Endometrial microvascular endothelial cells (primary cell): ENCODE measurements around the gene GNG7. TPM values are rescaled to one million over a fixed set of nuclear protein-coding genes. Genes with fewer than 3 reads are reported as not detected.
"Not testable (repeated sequence)": the region's sequence is repeated elsewhere in the genome, so short reads cannot be mapped to it uniquely, and the experiment has no call there.

Source experiments
- in situ Hi-C: cut with HindIII; loops from 2 replicates; pipeline ENCODE4 v1.10.0; 2017; ENCODE audit warnings: low sequenced_read_pairs, low pct_unique_long_range_greater_than_20kb; ENCODE audit errors: inconsistent ontology term
- total RNA-seq: library from RNA; depleted of rRNA; stranded (reverse); fragments of >200 nt; gene quantifications from one replicate; pipeline ENCODE4 v1.2.3, GENCODE V29; 2015; ENCODE audit errors: inconsistent ontology term

GNG7 gene
- total RNA-seq, 1 donor from 2014 or later = not detected

DNA sequence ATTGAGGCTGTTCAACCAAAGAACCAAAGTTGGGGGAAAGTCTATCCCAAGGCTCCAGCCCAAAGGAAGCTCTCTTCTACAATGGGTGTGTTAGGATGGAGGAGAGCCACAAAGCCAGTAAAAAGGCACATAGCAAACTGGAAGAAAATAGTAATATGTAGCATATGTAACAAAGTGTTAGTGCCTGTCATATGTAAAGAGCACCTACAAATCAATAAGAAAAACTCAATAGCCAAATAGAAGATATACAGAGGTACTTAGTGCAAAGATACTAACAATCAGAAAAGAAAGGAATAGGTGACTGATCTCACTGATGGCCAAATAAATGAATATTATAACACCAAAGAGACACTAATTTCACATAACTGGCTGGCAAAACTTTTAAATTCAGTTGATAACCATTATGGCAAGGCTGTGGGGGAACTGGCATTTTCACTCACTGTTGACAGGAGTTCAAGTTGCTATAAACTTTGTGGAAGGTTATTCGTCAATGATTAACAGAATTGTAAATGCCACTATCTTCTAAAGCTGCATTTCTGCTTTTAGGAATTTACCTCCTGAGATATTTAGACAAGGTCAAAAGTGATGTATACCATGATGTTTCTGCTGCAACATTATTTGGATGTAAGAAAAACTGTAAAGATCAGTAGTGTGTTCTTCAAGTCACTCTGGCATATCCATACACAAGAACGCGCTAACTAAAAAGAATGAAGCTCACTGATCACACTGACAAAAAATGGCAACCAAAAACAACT, 110.8 kb downstream of the GNG7 start:
- in situ Hi-C loops = no loop called here

GRCh38 chr19:2590630-2591399, 111.7 kb downstream of the GNG7 start:
- in situ Hi-C loops = no loop called here

GRCh38 chr19:2589441-2589840, 113.1 kb downstream of the GNG7 start:
- in situ Hi-C loops = no loop called here

DNA sequence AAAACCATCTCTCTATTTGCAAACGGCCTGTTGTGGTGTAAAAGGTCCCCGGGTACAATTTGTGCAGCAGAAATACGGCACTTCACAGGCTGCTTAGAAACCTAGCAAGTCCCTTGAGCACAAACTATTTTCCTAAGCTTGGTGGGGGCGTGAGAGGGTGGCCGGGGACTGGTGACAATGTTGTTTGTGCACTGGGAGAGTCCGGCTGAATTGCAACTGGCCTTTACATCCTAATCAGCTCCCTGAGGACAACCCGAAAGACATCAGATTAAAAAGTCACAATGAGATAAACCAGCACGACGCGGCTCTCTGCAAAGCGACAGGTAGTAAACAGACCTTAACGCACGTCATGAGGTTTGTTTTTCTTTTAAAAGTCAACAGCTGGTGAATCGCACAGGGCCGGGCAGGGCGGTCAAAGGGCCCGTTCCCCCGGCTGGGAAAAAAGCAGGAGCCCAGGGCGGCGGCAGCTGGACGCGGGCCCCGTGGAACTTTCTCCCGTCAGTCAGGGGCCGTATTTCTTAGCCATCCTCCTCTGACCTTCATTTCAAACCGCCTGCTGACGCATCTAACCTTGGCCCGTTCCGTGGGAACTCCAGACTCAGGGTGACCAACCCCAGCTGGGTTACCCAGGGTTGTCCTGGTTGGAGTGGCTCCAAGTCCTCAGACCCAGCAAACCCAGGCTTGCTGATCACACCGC, 114.3 kb downstream of the GNG7 start:
- in situ Hi-C loops = no loop called here

DNA sequence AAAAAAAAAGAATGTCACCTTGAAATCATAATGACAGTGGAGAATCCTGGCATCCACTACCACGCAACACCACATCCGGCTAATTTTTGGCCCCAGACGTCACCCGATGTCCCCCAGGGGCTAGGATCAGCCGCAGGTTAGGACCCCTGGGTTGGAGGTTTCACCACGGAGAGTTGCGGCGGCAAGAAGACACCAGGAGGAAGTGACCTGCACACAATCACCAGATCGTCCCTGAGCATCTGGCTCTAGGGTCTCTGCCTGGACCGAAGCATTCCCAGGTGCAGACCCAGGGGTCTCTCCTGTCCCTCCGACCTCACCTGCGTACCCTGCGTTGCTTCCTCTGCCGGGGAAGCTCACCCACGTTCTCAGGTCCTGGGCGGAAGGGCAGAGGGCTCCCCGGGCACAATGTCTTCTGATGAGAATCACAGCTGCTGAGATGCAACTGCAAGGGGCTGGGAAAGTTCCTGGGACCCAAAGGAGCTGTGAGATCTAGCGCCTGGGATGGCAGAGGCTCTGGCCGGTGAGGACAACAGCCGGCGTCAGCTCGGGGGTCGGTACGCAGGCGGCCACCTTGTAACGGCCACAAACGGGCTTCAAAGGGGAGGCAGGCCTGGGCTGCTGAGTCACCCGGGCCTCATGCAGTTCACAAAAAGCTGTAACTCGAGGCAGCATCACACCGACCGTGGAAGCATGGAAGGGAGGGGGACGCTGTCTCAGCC, 115.3 kb downstream of the GNG7 start:
- in situ Hi-C loops = no loop called here

DNA sequence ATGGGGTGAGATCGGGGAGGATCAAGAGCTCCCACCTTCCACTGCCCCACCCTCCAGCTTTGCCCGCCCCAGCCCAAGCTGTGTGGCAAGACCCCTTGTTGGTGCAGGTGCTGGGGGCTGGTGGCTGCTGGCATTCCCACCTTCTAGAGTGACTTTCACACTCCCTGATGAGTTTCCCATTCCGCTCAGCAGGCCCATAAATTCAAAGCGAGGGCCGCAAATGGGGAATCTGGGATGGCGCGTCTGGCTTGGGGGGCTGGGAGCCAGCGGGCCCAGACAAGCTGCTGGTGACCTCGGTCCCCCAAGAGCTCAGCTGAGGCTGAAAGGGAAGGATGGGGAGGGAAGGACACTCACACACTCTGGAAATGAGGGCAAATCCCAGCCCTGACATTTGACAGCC, 116.3 kb downstream of the GNG7 start:
- in situ Hi-C loops = no loop called here

GRCh38 chr19:2584002-2584401, 118.5 kb downstream of the GNG7 start:
- in situ Hi-C loops = no loop called here

- in situ Hi-C loops = no loop called here
These were observed 119.2 kb downstream of the GNG7 start for GRCh38 chr19:2582984-2583956.

GRCh38 chr19:2580396-2580795, 122.1 kb downstream of the GNG7 start:
- in situ Hi-C loops = not testable (repeated sequence)

GRCh38 chr19:2579678-2580280, 122.7 kb downstream of the GNG7 start:
- in situ Hi-C loops = no loop called here

DNA sequence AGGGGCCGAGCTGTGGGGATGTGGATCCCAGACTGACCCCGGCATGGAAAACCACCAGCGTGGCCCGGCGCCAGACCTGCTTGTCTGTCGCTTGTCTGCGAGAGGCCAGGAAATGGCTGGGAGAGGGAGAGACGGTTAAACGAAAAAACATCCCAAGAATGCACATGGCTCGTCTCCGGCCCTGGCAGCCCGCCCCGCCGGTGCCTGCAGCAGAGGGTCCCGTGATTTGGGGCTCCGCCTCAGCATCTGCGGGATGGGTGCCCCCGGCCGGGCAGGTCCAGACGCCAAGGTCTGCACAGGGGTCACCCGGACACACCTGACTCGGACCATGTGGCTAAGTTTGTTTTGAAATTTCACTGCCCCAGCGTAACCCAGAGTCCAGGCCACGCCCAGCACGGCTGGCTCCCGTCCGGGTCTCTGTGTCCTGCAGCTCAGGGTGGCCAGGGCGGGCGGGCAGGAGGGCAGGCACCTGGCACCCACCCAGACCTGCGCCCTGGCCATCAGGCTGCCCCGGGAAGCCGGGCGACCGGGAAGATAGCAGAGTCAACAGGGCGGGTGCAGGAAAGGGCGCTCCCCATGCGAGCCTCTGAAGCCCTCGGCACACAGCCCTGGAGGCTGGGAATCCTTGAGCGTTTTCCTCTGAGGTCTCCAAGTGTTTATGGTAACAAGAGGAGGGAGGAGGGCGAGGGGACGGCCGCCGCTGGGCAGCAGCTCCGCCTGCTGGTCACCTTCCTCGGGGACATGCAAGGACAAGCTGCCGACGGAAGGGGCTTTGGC, 123.4 kb downstream of the GNG7 start:
- in situ Hi-C loops = no loop called here

DNA sequence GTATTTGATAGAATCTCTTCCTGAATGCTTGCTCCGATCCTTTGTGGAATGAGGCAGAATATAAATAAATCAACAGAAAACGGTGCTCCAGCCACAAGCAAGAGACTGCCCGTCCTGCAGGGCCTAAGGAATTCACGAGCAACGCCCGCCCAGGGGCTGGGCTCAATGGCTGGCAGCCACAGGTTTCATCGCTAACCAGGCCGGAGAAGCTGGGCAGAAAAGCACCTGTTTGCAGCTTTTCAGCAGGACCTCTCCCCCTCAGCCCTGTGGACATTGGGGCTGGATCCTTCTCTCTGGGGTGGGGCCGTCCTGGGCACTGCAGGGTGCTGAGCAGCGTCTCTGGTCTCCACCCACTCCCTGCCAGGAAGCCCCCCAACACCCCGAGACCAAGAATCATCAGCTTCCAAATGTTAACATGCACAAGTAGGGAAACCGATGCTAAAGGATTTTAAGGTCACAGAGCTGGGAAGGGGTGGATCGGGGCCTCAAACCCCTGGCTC, 124.1 kb downstream of the GNG7 start:
- in situ Hi-C loops = no loop called here

- in situ Hi-C loops = no loop called here
These were observed 124.7 kb downstream of the GNG7 start for GRCh38 chr19:2577722-2578335.

DNA sequence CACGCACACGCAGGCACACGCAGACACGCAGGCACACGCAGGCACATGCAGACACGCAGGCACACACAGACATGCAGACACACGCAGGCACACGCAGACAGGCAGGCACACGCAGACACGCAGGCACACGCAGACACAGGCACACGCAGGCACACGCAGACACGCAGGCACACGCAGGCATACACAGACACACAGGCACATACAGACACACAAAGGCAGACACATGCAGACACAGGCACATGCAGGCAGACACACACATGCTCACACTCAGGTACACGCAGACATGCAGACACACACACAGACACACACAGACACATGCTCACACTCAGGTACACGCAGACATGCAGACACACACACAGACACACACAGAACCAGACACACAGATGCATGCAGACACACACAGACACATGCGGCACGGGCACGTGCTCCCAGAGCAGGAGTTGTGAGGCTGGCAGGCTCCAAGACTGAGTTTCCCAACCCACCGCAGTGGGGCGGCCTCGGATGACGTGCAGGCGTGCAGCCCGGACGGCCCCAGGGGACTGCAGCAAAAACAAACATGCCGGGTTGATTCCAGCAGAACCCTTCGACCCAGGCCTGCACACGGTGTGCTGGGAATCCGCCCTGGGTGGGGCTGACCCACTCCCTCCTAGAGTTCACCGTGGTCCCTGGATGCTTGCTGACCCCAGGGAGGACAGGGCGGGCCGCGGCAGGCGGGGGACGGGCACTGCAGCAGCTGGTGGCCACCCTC, 126.6 kb downstream of the GNG7 start:
- in situ Hi-C loops = no loop called here

DNA sequence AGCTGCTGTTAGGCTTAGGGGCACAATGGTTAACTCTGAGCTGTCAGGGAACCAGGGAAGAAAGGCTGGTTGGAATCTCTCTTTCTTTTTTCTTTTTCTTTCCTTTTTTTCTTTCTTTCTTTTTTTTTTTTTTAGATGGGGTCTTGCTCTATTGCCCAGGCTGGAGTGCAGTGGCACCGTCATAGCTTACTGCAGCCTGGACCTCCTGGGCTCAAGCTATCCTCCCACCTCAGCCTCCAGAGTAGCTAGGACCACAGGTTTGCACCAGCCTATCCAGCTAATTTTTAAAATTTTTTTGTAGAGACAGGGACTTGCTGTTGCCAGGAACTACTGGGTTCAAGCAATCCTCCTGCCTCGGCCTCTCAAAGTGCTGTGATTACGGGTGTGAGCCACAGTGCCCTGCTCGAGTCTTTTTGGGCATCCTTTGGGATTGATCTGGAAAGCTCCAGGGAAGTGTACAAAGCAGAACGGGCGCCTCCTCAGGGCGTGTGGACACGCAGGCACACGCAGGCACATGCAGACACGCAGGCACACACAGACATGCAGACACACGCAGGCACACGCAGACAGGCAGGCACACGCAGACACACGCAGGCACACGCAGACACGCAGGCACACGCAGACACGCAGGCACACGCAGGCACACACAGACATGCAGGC, 127.4 kb downstream of the GNG7 start:
- in situ Hi-C loops = no loop called here
